Thoracic aorta (tissue), 2 donors: ENCODE data around the gene CYFIP2. TPM values are rescaled to one million over a fixed set of nuclear protein-coding genes. Genes with fewer than 3 reads are reported as not detected.

Experiments used
- ATAC-seq: fragments of 150-250 bp; one replicate; pipeline ENCODE4 v1.8.0; 2017; ENCODE audit warnings: low read depth; ENCODE audit not compliant: insufficient number of reproducible peaks, low FRiP score
- DNase-seq: peaks from one replicate; pipeline ENCODE4 v3.0.0-alpha.2; 2020; ENCODE audit warnings: low spot score
- H3K27ac ChIP-seq, 2 donors: fragments of 200-600 bp; sonication (generic); 1 replicate in 1 of 2; 2 replicates in 1 of 2; pipeline ENCODE4 v1.5.1; 2016; ENCODE audit warnings: mild to moderate bottlenecking in 2 of 2, moderate library complexity in 2 of 2
- H3K27me3 ChIP-seq: fragments of 200-600 bp; sonication (generic); replicated peaks from 2 replicates; pipeline ENCODE4 v1.6.0; 2016; ENCODE audit warnings: mild to moderate bottlenecking; ENCODE audit not compliant: insufficient read depth
- H3K36me3 ChIP-seq: fragments of 200-600 bp; sonication (generic); one replicate; pipeline ENCODE4 v1.5.1; 2016
- H3K4me1 ChIP-seq, 2 donors: fragments of 200-600 bp; sonication (generic); 1 replicate in 1 of 2; 2 replicates in 1 of 2; pipeline versions ENCODE4 v1.5.1 to v1.6.0; 2016; ENCODE audit warnings: low read depth in 2 of 2, mild to moderate bottlenecking in 1 of 2; ENCODE audit not compliant: control insufficient read depth in 1 of 2
- H3K4me3 ChIP-seq: fragments of 200-600 bp; sonication (generic); 2 replicates; pipeline ENCODE4 v1.5.1; 2016; ENCODE audit warnings: mild to moderate bottlenecking
- H3K9me3 ChIP-seq: fragments of 200-600 bp; sonication (generic); 2 replicates; pipeline ENCODE4 v1.5.1; 2016
- CTCF ChIP-seq: fragments of 200-600 bp; sonication (generic); IDR thresholded peaks from one replicate; pipeline ENCODE4 v1.5.1; 2019; ENCODE audit warnings: antibody characterized with exemption
- total RNA-seq, 2 donors: library from RNA; depleted of rRNA; stranded (reverse); fragments of >200 nt; gene quantifications; one replicate each; pipeline versions ENCODE4 v1.1.0 to v1.2.3, GENCODE V29; 2016

CYFIP2 gene
- total RNA-seq, 2 donors from 2014 or later, result 60.0 to 192 TPM

- ATAC-seq (no peak), DNase-seq (no peak)
- Histone ChIP-seq H3K27me3 (no peaks in the 10 kb centered on the region), H3K36me3 (no peaks in the 10 kb centered on the region), H3K4me3 (no peak overlapping the region), H3K4me1 (no peaks in the 10 kb centered on the region), H3K27ac (no peak overlapping the region), H3K9me3 (no peaks in the 10 kb centered on the region)
- TF ChIP-seq CTCF, result peak; percentile 37
Measured at GRCh38 chr5:157431544-157432200, 165.7 kb downstream of the CYFIP2 start.

- Histone ChIP-seq H3K27ac (no peak overlapping the region), H3K9me3 (no peaks in the 10 kb centered on the region), H3K4me3 (no peak overlapping the region), H3K36me3 (no peaks in the 10 kb centered on the region), H3K27me3 (no peaks in the 10 kb centered on the region), H3K4me1 (no peaks in the 10 kb centered on the region)
- no peak for ATAC-seq
- DNase-seq, result no peak
- no peak for TF ChIP-seq CTCF
Measured at GRCh38 chr5:157434096-157434495, 168.2 kb downstream of the CYFIP2 start.

GRCh38 chr5:157443041-157443549 lies 177.2 kb downstream of the CYFIP2 start:
- no peaks in the 10 kb centered on the region for H3K9me3 ChIP-seq
- no peak for ATAC-seq
- H3K4me3 ChIP-seq, result no peak overlapping the region
- H3K36me3 ChIP-seq, result no peaks in the 10 kb centered on the region
- H3K27me3 ChIP-seq, result no peaks in the 10 kb centered on the region
- no peak for TF ChIP-seq CTCF
- H3K27ac ChIP-seq, result no peak overlapping the region
- no peaks in the 10 kb centered on the region for H3K4me1 ChIP-seq
- no peak for DNase-seq

GRCh38 chr5:157444224-157444623 lies 178.3 kb downstream of the CYFIP2 start:
- Histone ChIP-seq H3K4me1 (peaks cover 0 to 6% of the 10 kb centered on the region in 2 donors), H3K27me3 (no peaks in the 10 kb centered on the region), H3K36me3 (no peaks in the 10 kb centered on the region), H3K4me3 (no peak overlapping the region), H3K9me3 (no peaks in the 10 kb centered on the region), H3K27ac (no peak overlapping the region)
- no peak for TF ChIP-seq CTCF
- no peak for ATAC-seq
- no peak for DNase-seq

Other genes starting within 250 kb of the CYFIP2 start
- gene HAVCR1, start 207.0 kb upstream of the CYFIP2 start, total RNA-seq, result 1 to 10 TPM; 2.0 to 6.9 TPM
- 10 to 100 TPM; 16.8 to 38.0 TPM for gene HAVCR2, start 157.1 kb upstream of the CYFIP2 start, total RNA-seq
- gene MED7, start 123.3 kb upstream of the CYFIP2 start, total RNA-seq, result 1 to 10 TPM; 5.1 to 8.1 TPM
- gene GARIN3, start 99.9 kb upstream of the CYFIP2 start, total RNA-seq, result not detected
- gene ITK, start 85.3 kb upstream of the CYFIP2 start, total RNA-seq, result 1 to 10 TPM; 3.4 to 8.2 TPM
- gene NIPAL4, start 194.1 kb downstream of the CYFIP2 start, total RNA-seq, result under 1 TPM; 0.27 to 0.49 TPM